GM19238 (cell line): Measurements from ENCODE around the gene USP48.
"Not testable (repeated sequence)": the region's sequence is repeated elsewhere in the genome, so short reads cannot be mapped to it uniquely, and the experiment has no call there.

Experiments
- DNase-seq: peaks from one replicate; pipeline ENCODE4 v3.0.0; 2011; ENCODE audit warnings: low spot score; ENCODE audit not compliant: insufficient read length

Gene USP48

DNA sequence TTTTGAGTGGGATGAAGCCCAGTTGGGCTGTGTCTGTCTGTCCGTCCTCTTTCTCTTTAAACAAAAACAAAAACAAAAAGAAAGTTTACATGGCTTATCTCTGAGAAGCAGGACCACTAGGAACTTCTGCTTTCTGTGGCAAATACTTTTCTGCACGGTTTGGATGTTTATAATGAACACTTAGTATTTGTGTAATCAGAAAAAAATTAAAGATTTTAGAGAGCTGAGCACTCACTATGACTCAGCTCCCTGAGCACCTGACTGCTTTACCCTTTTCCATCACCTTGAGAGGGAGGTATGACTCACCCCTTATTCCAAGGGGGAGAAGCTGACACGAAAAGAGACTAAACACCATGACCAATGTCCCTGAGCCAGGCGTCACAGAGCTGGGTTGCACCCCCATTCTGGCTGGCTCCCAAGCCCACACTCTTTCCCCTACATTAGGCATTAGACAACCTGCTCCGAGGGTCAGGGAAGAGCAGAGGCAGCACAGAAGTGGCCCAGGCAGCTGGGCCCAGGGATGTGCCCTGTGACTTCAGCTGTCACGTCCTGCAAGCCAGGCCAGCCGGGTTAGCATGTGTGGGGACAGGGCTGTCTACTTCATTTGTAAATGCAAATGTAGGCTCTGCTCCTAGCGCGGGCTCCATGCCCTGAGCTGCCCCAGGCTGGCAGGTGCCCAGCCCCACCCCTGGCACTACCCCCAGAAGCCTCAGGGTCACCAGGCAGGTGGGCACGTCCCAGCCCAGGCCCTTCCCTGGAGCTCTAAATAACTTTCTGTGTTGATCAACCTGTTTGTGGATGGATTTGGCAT lies 144.2 kb downstream of the USP48 start:
- DNase-seq: no peak

DNA sequence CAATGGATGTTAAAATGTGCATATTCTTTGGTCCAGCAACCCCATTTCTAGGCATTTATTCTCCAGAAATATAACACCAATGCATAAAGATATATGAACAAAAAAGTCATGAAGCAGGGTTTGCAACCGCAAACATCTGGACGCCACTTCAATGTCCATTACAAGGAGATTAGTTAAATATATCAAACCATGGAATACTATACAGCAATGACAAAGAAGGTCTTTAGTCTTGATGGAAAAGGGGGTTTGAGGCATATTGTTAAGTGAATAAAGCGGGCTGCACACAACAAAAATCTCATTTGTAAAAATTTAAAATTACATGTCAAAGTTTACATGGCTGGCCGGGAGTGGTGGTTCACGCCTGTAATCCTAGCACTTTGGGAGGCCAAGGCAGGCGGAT lies 145.4 kb downstream of the USP48 start:
- DNase-seq: no peak

DNA sequence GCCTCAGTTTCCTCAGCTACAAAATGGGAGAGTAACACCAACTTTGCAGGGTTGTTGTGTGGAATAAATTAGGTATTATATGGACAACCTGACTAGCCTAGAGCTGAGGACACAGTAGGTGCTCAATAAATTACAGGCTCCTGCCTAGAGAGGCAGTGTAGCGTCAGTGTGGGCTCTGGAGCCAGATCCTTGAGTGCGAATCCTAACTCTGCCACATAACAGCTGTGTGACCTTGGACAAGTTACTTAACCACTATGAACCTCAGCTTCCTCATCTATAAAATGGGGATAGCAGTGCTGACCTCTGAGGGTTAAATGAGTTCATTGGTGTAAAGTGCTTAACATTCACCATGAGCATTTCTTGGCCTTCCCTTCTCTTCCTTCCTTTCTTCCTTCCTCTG lies 146.9 kb downstream of the USP48 start:
- no peak for DNase-seq

GRCh38 chr1:21634806-21635535 lies 148.0 kb downstream of the USP48 start:
- DNase-seq: no peak

- DNase-seq: no peak
Observed at GRCh38 chr1:21633992-21634805, 148.8 kb downstream of the USP48 start.

DNA sequence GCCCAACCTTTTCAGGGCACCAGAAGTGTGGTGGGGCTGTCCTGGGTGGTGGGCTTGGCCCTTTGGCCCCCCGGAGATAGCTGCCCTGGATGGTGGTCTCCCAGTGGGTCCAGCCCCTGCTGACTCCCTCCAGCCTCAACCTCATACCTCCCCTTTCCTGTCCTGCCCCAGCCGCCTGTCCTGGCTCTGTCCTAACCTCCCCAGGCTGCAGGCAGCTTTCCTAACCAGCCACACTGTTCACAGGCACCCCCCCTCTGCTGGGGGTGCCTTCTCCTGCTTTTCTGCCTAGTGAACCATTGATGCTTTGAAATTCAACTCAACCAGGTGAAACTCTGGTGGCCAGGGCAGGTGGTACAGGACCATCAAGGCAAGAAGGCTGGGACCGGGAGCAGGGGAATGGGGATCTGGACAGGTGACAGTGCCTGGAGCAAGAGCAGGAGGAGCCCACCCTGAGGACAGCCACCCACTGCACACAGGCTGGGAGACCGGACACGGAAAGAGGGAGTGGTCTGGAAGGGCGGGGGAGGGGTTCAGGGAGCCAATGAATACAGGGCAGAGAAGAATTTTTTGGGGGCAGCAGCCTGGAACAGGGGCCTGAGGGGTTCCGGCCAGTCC lies 149.7 kb downstream of the USP48 start:
- DNase-seq: no peak

- DNase-seq: no peak
Observed at GRCh38 chr1:21631944-21632887, 150.7 kb downstream of the USP48 start.

DNA sequence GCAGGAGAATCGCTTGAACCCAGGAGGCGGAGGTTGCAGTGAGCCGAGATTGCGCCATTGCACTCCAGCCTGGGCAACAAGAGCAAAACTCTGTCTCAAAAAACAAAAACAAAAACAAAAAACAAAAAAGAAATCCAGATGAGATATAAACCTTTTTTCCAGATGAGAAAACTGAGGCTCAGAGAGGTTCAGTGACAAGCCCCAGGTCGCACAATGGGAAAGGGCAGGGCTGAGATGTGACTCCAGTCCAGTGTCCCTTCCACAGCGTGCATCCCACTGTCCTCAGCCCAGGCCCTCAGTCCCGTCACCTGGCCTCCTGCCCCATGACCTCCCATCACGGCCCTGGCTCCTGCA lies 151.4 kb downstream of the USP48 start:
- not testable (repeated sequence) for DNase-seq

- no peak for DNase-seq
Observed at GRCh38 chr1:21630571-21631343, 152.2 kb downstream of the USP48 start.

GRCh38 chr1:21629971-21630370 lies 153.0 kb downstream of the USP48 start:
- no peak for DNase-seq

GRCh38 chr1:21628798-21629393 lies 154.1 kb downstream of the USP48 start:
- DNase-seq: no peak
